Upper lobe of left lung (tissue), 4 donors: ENCODE results near the gene KRTAP1-1.

Experiments used
- CTCF ChIP-seq, 6 experiments: fragments of 450-650 bp in 4 of 6; fragments of 200-600 bp in 2 of 6; sonication (generic) in 2 of 6; IDR thresholded peaks; one replicate each; pipeline ENCODE4 v1.5.1; 2016 to 2019; ENCODE audit warnings: antibody characterized with exemption in 6 of 6
- POLR2A ChIP-seq, 4 donors: fragments of 450-650 bp; IDR thresholded peaks; one replicate each; pipeline ENCODE4 v1.5.1; 2016 to 2017; ENCODE audit warnings: antibody characterized with exemption in 4 of 4, mild to moderate bottlenecking in 2 of 4

- TF ChIP-seq POLR2A (IDR thresholded peaks at IDR 0.05) (no peak), CTCF (IDR thresholded peaks at IDR 0.05) (no peak)
Observed at GRCh38 chr17:41054025-41054424, 12.8 kb upstream of the KRTAP1-1 start.
